K562 (cell line): ENCODE measurements around the gene FH. TPM values are rescaled to one million over a fixed set of nuclear protein-coding genes. Genes with fewer than 3 reads are reported as not detected.

Experiments
- BDP1 ChIP-seq: IDR thresholded peaks from 3 replicates; pipeline ENCODE4 v1.6.1; 2011; ENCODE audit not compliant: insufficient read length, insufficient read depth
- CREBBP ChIP-seq: IDR thresholded peaks from one replicate; pipeline ENCODE4 v1.6.1; 2012; ENCODE audit warnings: low read depth, mild to moderate bottlenecking, control low read depth, inconsistent platforms, low read length
- DDX20 ChIP-seq: fragments of 450-650 bp; IDR thresholded peaks from 2 replicates; pipeline ENCODE4 v1.6.1; 2016; ENCODE audit warnings: missing genetic modification characterization, low read depth, mild to moderate bottlenecking, missing compliant biosample characterization, moderate library complexity
- HDAC3 ChIP-seq: fragments of 450-650 bp; IDR thresholded peaks from 2 replicates; pipeline ENCODE4 v1.6.1; 2018; ENCODE audit warnings: borderline replicate concordance, mild to moderate bottlenecking, moderate library complexity; ENCODE audit not compliant: partially characterized antibody
- NFIC ChIP-seq: fragments of 450-650 bp; IDR thresholded peaks from 2 replicates; pipeline ENCODE4 v1.6.1; 2017; ENCODE audit warnings: mild to moderate bottlenecking, inconsistent platforms
- PHF20 ChIP-seq: fragments of 450-650 bp; IDR thresholded peaks from 2 replicates; pipeline ENCODE4 v1.6.1; 2018; ENCODE audit not compliant: partially characterized antibody
- POLR3G ChIP-seq: IDR thresholded peaks from 2 replicates; pipeline ENCODE4 v1.6.1; 2011; ENCODE audit not compliant: insufficient read length, insufficient replicate concordance; ENCODE audit errors: extremely low read depth
- RHOXF2B ChIP-seq: fragments of 250-450 bp; sonication (Bioruptor Pico); conservative IDR thresholded peaks from 2 replicates; pipeline ENCODE4 v1.5.1; 2021
- SMAD3 ChIP-seq: fragments of 450-650 bp; formaldehyde crosslinking; conservative IDR thresholded peaks from 2 replicates; pipeline ENCODE4 v1.4.0; 2020; ENCODE audit warnings: mild to moderate bottlenecking
- ZC3H11A ChIP-seq: IDR thresholded peaks from 2 replicates; pipeline ENCODE4 v1.6.1; 2012; ENCODE audit warnings: low read depth, low read length, improper control_type of control experiment
- ZC3H8 ChIP-seq: fragments of 450-650 bp; IDR thresholded peaks from 2 replicates; pipeline ENCODE4 v1.6.1; 2017
- ZNF212 ChIP-seq: fragments of 450-650 bp; formaldehyde crosslinking; IDR thresholded peaks from 2 replicates; pipeline ENCODE4 v1.4.0; 2020; ENCODE audit warnings: mild to moderate bottlenecking
- ZNF253 ChIP-seq: fragments of 250-450 bp; sonication (Bioruptor Pico); conservative IDR thresholded peaks from 2 replicates; pipeline ENCODE4 v1.6.1; 2021; ENCODE audit warnings: mild to moderate bottlenecking
- ZNF347 ChIP-seq: fragments of 450-650 bp; formaldehyde crosslinking; IDR thresholded peaks from 2 replicates; pipeline ENCODE4 v1.4.0; 2020; ENCODE audit warnings: low read depth, mild to moderate bottlenecking, moderate library complexity
- ZNF699 ChIP-seq: fragments of 250-450 bp; sonication (Bioruptor Pico); IDR thresholded peaks from 2 replicates; pipeline ENCODE4 v1.8.0; 2021; ENCODE audit warnings: mild to moderate bottlenecking, moderate library complexity; ENCODE audit not compliant: insufficient replicate concordance
- polyA plus RNA-seq, 8 experiments: library from polyadenylated mRNA; depleted of rRNA in 4 of 8; stranded (reverse) in 5 of 8; unstranded in 3 of 8; fragments of >200 nt; fragmentation: Nextera tagmentation in 2 of 8; fragmentation: Illumina TruSeq in 1 of 8; extraction: Ambion mirVana in 2 of 8; extraction: Trizol in 1 of 8; gene quantifications; 2 replicates each; pipeline versions ENCODE4 v1.2.1 to v1.2.3, GENCODE V29; 2011 to 2014; ENCODE audit warnings: inconsistent platforms in 1 of 8, missing spikeins in 1 of 8
- total RNA-seq, 7 experiments: library from RNA; depleted of rRNA in 6 of 7; stranded (reverse); fragments of >200 nt in 6 of 7; fragmentation: Illumina TruSeq in 2 of 7; extraction: Trizol in 2 of 7; gene quantifications; 2 replicates each; pipeline versions ENCODE4 v1.2.1 to v1.2.3, GENCODE V29; 2011 to 2021; ENCODE audit warnings: low replicate concordance in 1 of 7
- TF ChIP-seq, protein P1 (sequence below): fragments of 200-800 bp; sonication (Bioruptor generic); IDR thresholded peaks from 2 replicates; pipeline ENCODE4 v1.6.1; 2016; ENCODE audit warnings: missing genetic modification characterization, missing compliant biosample characterization
- TF ChIP-seq, protein P2 (sequence below), 2 experiments: fragments of 150-350 bp in 1 of 2; IDR thresholded peaks; 2 replicates each; pipeline ENCODE4 v1.6.1; 2012 to 2016; ENCODE audit warnings: low read depth in 2 of 2, low read length in 2 of 2, mild to moderate bottlenecking in 1 of 2, moderate library complexity in 1 of 2
- TF ChIP-seq, protein P3 (sequence below): fragments of 250-450 bp; sonication (Bioruptor Pico); IDR thresholded peaks from 2 replicates; pipeline ENCODE4 v1.6.1; 2021; ENCODE audit warnings: mild to moderate bottlenecking
- TF ChIP-seq, protein P4 (sequence below): sonication (generic); formaldehyde crosslinking; IDR thresholded peaks from 2 replicates; pipeline ENCODE4 v1.8.0; 2022; ENCODE audit warnings: mild to moderate bottlenecking, missing genetic modification reagents

Gene FH
- total and polyA plus RNA-seq, 9 of the 15 experiments (the other 6 are each of a cell fraction or from before 2014, with no cell fraction given): 117 to 240 (median 211) TPM

DNA sequence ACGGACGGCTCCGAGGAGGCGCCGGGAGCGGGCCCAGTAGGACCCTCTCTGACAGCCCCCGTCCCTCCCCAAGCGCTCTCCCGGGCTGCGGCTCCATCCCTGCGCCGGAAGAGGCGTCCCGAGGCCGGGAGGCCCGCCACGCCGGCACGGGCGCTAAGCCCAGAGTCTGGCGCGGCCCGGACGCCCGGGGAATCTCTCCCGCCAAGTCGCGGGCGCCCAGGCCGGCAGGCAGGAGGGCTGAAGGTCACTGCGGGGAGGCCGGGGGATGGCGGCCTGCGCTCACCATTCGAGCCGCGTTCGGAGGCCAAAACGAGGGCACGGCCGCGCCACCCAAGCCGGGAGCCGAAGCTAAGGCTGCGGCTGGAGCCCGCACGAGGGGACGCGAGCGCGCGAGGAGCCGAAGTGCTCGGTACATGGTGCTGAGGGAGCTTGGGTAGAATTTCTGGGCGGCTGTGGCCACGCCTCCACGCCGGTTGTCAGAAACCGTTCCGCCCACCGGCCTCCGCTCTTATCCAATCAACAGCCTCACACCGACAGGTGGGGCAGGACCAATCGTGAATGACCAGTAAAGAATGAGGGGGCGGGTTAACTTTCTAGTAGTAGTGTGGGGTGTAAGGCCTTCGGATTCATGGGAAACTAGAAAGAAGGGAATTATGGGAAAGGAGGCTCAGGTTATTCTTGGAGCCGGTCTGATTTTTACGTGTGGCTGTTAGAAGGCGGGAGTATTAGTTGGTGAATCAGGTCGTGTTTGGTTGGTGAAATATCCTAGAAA, at the start of gene FH (continued):
- TF ChIP-seq, protein P1, sequence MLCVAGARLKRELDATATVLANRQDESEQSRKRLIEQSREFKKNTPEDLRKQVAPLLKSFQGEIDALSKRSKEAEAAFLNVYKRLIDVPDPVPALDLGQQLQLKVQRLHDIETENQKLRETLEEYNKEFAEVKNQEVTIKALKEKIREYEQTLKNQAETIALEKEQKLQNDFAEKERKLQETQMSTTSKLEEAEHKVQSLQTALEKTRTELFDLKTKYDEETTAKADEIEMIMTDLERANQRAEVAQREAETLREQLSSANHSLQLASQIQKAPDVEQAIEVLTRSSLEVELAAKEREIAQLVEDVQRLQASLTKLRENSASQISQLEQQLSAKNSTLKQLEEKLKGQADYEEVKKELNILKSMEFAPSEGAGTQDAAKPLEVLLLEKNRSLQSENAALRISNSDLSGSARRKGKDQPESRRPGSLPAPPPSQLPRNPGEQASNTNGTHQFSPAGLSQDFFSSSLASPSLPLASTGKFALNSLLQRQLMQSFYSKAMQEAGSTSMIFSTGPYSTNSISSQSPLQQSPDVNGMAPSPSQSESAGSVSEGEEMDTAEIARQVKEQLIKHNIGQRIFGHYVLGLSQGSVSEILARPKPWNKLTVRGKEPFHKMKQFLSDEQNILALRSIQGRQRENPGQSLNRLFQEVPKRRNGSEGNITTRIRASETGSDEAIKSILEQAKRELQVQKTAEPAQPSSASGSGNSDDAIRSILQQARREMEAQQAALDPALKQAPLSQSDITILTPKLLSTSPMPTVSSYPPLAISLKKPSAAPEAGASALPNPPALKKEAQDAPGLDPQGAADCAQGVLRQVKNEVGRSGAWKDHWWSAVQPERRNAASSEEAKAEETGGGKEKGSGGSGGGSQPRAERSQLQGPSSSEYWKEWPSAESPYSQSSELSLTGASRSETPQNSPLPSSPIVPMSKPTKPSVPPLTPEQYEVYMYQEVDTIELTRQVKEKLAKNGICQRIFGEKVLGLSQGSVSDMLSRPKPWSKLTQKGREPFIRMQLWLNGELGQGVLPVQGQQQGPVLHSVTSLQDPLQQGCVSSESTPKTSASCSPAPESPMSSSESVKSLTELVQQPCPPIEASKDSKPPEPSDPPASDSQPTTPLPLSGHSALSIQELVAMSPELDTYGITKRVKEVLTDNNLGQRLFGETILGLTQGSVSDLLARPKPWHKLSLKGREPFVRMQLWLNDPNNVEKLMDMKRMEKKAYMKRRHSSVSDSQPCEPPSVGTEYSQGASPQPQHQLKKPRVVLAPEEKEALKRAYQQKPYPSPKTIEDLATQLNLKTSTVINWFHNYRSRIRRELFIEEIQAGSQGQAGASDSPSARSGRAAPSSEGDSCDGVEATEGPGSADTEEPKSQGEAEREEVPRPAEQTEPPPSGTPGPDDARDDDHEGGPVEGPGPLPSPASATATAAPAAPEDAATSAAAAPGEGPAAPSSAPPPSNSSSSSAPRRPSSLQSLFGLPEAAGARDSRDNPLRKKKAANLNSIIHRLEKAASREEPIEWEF: no peak
- TF ChIP-seq SMAD3 (CRISPR knock-in tag) (no peak; the same call in 1 of the 2 replicates), ZNF347 (CRISPR knock-in tag) (no peak), CREBBP (no peak), NFIC (peak; percentile 41; the same call in 1 of the 2 replicates), ZNF253 (CRISPR knock-in tag) (no peak), POLR3G (no peak), BDP1 (no peak), ZC3H11A (no peak), RHOXF2B (CRISPR knock-in tag) (no peak), ZC3H8 (no peak), ZNF699 (no peak), ZNF212 (CRISPR knock-in tag) (no peak), PHF20 (peak; percentile 69), HDAC3 (no peak), DDX20 (tag) (no peak)
- TF ChIP-seq, protein P2, sequence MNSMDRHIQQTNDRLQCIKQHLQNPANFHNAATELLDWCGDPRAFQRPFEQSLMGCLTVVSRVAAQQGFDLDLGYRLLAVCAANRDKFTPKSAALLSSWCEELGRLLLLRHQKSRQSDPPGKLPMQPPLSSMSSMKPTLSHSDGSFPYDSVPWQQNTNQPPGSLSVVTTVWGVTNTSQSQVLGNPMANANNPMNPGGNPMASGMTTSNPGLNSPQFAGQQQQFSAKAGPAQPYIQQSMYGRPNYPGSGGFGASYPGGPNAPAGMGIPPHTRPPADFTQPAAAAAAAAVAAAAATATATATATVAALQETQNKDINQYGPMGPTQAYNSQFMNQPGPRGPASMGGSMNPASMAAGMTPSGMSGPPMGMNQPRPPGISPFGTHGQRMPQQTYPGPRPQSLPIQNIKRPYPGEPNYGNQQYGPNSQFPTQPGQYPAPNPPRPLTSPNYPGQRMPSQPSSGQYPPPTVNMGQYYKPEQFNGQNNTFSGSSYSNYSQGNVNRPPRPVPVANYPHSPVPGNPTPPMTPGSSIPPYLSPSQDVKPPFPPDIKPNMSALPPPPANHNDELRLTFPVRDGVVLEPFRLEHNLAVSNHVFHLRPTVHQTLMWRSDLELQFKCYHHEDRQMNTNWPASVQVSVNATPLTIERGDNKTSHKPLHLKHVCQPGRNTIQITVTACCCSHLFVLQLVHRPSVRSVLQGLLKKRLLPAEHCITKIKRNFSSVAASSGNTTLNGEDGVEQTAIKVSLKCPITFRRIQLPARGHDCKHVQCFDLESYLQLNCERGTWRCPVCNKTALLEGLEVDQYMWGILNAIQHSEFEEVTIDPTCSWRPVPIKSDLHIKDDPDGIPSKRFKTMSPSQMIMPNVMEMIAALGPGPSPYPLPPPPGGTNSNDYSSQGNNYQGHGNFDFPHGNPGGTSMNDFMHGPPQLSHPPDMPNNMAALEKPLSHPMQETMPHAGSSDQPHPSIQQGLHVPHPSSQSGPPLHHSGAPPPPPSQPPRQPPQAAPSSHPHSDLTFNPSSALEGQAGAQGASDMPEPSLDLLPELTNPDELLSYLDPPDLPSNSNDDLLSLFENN (IDR thresholded peaks at IDR 0.05; ENCODE audit: low read depth in 2 of 2, low read length in 2 of 2): peak in 1 of 2 experiments; percentile 18; a peak in 1 of 4 replicates
- TF ChIP-seq, protein P3, sequence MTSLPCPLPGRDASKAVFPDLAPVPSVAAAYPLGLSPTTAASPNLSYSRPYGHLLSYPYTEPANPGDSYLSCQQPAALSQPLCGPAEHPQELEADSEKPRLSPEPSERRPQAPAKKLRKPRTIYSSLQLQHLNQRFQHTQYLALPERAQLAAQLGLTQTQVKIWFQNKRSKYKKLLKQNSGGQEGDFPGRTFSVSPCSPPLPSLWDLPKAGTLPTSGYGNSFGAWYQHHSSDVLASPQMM (CRISPR knock-in tag): no peak
- TF ChIP-seq, protein P4, sequence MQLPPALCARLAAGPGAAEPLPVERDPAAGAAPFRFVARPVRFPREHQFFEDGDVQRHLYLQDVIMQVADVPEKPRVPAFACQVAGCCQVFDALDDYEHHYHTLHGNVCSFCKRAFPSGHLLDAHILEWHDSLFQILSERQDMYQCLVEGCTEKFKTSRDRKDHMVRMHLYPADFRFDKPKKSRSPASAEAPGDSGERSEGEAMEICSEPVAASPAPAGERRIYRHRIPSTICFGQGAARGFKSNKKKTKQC (CRISPR knock-in tag): no peak
